ENCODE data around the gene TRPV5.

TRPV5 gene

DNA sequence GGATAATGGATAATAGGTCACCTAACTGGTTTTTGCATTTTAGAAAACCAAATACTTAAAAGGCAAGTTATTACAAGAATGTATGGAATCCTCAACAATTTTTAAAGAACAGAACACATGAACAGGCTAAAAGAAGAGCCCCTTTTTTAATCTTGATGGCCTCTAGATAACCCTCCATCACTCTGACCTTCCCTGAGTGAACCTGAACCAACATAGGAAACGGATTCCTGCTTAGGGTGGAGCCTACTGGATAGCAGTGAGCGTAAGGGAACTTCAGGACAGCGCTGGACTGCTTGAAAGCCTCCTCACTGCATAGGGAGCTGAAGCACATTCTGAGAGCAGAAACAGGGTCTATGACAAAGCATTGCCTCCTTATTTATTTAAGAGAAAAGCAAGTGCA lies 20.5 kb downstream of the TRPV5 start:
- DNase-seq (ENCODE audit: low read depth), result no peak
- H3K4me3 ChIP-seq (ENCODE audit: low read length), result no peak overlapping the region
- TF ChIP-seq, protein P1, sequence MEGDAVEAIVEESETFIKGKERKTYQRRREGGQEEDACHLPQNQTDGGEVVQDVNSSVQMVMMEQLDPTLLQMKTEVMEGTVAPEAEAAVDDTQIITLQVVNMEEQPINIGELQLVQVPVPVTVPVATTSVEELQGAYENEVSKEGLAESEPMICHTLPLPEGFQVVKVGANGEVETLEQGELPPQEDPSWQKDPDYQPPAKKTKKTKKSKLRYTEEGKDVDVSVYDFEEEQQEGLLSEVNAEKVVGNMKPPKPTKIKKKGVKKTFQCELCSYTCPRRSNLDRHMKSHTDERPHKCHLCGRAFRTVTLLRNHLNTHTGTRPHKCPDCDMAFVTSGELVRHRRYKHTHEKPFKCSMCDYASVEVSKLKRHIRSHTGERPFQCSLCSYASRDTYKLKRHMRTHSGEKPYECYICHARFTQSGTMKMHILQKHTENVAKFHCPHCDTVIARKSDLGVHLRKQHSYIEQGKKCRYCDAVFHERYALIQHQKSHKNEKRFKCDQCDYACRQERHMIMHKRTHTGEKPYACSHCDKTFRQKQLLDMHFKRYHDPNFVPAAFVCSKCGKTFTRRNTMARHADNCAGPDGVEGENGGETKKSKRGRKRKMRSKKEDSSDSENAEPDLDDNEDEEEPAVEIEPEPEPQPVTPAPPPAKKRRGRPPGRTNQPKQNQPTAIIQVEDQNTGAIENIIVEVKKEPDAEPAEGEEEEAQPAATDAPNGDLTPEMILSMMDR (conservative IDR thresholded peaks at IDR 0.05; ENCODE audit: low read length), result no peak

DNA sequence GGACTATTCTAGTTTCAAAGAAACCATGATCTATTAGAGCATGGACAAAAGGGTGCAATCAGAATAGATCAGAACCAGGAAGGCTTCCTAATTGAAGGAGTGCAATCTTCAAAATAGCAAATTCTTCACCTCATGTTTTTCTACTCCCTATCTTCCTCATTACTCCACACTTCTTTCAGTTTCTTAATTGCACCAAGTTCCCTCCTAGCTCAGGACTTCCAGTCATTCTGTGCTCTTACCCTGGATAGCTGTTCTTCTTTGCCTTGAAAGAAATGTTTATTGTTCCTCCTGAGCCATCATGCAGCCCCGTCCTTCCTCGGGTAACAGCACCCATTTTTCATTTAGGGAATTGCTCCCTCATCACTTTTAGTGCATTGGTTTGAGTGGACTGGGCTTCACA lies 23.1 kb downstream of the TRPV5 start:
- TF ChIP-seq, protein P1 (conservative IDR thresholded peaks at IDR 0.05; ENCODE audit: low read length), result no peak
- DNase-seq (ENCODE audit: low read depth), result no peak
- H3K4me3 ChIP-seq (ENCODE audit: low read length), result no peak overlapping the region

DNA sequence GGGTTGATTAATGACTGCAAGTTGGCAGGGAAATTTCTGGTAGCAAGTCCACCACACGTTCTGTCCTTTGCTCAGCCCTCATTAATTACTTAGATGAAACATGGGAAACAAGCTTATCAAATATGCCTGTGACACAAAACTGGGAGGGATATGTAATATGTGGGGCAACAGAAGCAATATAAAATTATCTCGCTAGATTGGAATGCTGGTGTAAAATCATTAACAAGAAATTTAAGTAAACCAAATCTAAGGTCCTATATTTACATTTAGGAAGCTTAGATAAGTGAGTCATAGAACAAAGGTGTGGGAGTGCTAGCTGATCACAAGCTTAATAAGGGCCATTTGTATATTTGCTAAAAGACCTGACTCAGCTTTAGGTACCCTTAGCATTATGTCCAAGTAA lies 23.5 kb downstream of the TRPV5 start:
- no peak overlapping the region for H3K4me3 ChIP-seq (ENCODE audit: low read length)
- TF ChIP-seq, protein P1 (conservative IDR thresholded peaks at IDR 0.05; ENCODE audit: low read length), result no peak
- DNase-seq (ENCODE audit: low read depth), result no peak

DNA sequence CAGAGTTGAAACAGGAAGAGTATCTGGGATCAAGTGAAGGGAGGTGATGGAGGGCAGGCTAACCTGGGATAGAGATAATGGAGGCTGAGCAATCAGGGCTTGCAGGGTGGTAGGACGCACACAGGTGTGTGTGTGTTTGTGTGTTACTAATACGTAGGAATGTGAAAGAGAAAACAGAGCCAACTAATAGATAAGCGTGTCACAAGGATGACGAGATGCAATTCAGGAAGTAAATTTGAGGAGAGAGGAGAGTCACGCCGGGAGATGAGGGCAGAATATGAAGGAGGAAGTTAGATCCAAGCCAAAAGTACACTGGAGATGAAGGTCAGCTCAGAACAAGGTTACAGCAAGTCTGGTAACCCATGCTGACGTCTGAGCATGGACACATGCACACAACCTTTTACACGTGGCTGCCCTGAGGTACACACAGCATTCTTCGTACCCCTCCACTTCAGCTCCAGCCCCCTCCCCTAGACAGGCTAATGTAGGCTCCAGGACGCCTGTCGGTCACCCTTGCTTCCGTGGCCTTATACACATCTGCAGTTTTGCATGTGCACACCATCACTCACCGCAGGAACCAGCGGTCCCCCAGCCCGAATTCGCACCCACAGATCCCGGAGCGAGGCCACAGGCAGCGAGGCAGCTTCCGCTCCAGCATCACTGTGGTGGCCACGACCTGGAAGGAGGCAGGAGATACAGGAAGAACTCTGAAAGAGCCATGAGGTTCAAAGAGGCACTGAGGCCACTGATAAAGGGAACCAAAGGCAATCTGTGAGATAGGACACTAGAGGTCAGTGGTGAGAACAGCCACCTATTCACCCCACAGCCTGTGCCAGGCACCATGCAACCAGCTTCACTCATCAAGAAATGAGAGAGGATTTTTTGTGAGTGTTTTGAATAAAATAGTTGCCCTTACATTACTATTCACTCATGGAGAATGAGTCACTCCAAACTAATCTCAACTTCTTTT lies 24.3 kb downstream of the TRPV5 start:
- TF ChIP-seq, protein P1 (conservative IDR thresholded peaks at IDR 0.05; ENCODE audit: low read length), result peak; percentile 38
- H3K4me3 ChIP-seq (ENCODE audit: low read length), result no peak overlapping the region
- peak; percentile 6 for DNase-seq (ENCODE audit: low read depth)

DNA sequence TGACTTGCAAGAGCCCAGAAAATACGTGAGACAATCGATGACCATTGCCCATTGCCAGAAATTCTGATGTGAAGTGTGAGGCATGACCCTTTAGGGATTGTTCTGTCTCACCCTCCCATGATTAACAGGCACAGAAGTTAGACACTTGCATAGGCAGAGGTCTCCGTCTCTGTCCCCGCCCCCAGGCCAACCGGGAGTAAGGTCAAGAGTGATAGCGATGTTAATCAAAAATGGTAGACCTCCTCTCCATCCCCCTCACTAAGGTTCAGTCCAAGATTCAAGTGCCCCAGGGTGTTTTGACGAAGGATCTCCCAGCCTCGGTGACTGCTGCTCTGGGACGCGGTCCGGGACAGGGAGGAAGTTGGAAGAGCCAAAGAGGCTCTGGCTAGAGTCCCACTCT lies 25.3 kb downstream of the TRPV5 start:
- no peak overlapping the region for H3K4me3 ChIP-seq (ENCODE audit: low read length)
- no peak for DNase-seq (ENCODE audit: low read depth)
- TF ChIP-seq, protein P1 (conservative IDR thresholded peaks at IDR 0.05; ENCODE audit: low read length), result no peak

DNA sequence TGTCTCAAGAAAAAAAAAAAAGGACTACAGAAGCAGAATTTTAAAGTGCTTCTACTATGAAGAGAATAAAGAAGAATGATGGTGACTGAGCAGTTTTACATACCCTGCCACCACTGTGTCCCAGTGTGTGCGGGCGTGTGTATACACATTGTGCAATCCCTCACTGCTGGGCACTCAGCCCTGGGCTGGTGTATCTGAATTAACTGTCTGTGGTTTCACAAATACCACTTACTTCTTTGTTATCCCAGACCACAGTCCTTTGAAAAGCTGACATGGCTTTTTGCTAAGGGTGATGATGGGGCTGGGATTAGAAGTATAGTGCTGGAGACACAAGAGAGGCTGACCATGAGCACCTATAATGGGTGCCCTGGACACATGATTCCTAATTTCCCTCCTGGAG lies 26.9 kb downstream of the TRPV5 start:
- no peak overlapping the region for H3K4me3 ChIP-seq (ENCODE audit: low read length)
- TF ChIP-seq, protein P1 (conservative IDR thresholded peaks at IDR 0.05; ENCODE audit: low read length), result no peak
- no peak for DNase-seq (ENCODE audit: low read depth)

DNA sequence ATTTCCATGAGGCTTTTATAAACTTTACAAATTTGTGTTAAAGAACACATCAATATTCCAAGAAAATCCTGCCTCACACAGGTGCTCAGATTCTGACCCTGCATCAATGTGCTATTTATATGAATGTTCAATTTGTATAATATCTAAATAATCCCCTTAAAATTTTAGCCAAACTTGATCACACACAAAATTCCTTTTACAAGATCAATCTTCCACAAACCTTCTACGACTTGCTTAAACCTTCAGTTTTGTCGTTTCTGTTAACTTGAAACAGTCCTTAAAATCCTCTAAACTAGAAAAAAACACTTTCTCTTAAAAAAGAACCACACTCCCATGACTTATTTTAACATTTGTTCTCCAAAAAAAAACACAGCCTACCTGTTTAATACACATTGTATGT lies 27.8 kb downstream of the TRPV5 start:
- no peak for DNase-seq (ENCODE audit: low read depth)

More for the DNA sequence above, 27.8 kb downstream of the TRPV5 start:
- H3K4me3 ChIP-seq (ENCODE audit: low read length), result no peak overlapping the region
- TF ChIP-seq, protein P1 (conservative IDR thresholded peaks at IDR 0.05; ENCODE audit: low read length), result no peak
